Esophagus muscularis mucosa (tissue), 4 donors: ENCODE results near the gene MTMR10. TPM values are rescaled to one million over a fixed set of nuclear protein-coding genes. Genes with fewer than 3 reads are reported as not detected.

Source experiments
- DNase-seq: peaks from one replicate; pipeline ENCODE4 v3.0.0-alpha.2; 2017; ENCODE audit errors: extremely low spot score
- H3K27ac ChIP-seq, 4 donors: fragments of 200-600 bp; sonication (generic); replicated peaks in 1 of 4; 1 replicate in 3 of 4; 2 replicates in 1 of 4; pipeline ENCODE4 v1.5.1; 2016 to 2019; ENCODE audit warnings: mild to moderate bottlenecking in 1 of 4
- H3K27me3 ChIP-seq, 4 donors: fragments of 200-600 bp; sonication (generic); one replicate each; pipeline versions ENCODE4 v1.5.1 to v1.6.0; 2016 to 2019
- H3K36me3 ChIP-seq, 4 donors: fragments of 200-600 bp; sonication (generic); one replicate each; pipeline ENCODE4 v1.5.1; 2016 to 2019
- H3K4me1 ChIP-seq, 4 donors: fragments of 200-600 bp; sonication (generic); one replicate each; pipeline ENCODE4 v1.5.1; 2016 to 2019
- H3K4me3 ChIP-seq, 4 donors: fragments of 200-600 bp; sonication (generic); 1 replicate in 2 of 4; 2 replicates in 2 of 4; pipeline ENCODE4 v1.5.1; 2016 to 2019; ENCODE audit warnings: mild to moderate bottlenecking in 4 of 4, moderate library complexity in 1 of 4
- H3K9me3 ChIP-seq, 4 donors: fragments of 200-600 bp; sonication (generic); 1 replicate in 3 of 4; 2 replicates in 1 of 4; pipeline ENCODE4 v1.5.1; 2016 to 2019
- CTCF ChIP-seq, 3 experiments: fragments of 200-600 bp in 2 of 3; fragments of 450-650 bp in 1 of 3; sonication (generic) in 2 of 3; IDR thresholded peaks; one replicate each; pipeline ENCODE4 v1.5.1; 2017 to 2019; ENCODE audit warnings: antibody characterized with exemption in 3 of 3, mild to moderate bottlenecking in 2 of 3, moderate library complexity in 1 of 3
- EP300 ChIP-seq: sonication (generic); formaldehyde crosslinking; IDR thresholded peaks from one replicate; pipeline ENCODE4 v1.6.1; 2017; ENCODE audit warnings: antibody characterized with exemption
- POLR2A ChIP-seq: fragments of 450-650 bp; IDR thresholded peaks from one replicate; pipeline ENCODE4 v1.6.1; 2017; ENCODE audit warnings: antibody characterized with exemption, moderate library complexity, mild to moderate bottlenecking, low read depth
- POLR2AphosphoS5 ChIP-seq, 2 donors: sonication (generic); formaldehyde crosslinking; IDR thresholded peaks; one replicate each; pipeline ENCODE4 v1.6.1; 2017; ENCODE audit warnings: antibody characterized with exemption in 2 of 2
- WGBS: methylation state at CpG from one replicate; pipeline ENCODE4 v1.1.5; 2018; 5-methylcytosine and 5-hydroxymethylcytosine counted together
- intact Hi-C: fragments of 100-400 bp; cut with DNase I; formaldehyde crosslinking; loops from one replicate; pipeline ENCODE4 v1.15.1; 2023
- total RNA-seq, 4 donors: library from RNA; depleted of rRNA; stranded (reverse); fragments of >200 nt; gene quantifications; one replicate each; pipeline versions ENCODE4 v1.1.0 to v1.2.1, GENCODE V29; 2016

Gene MTMR10
- total RNA-seq, 4 donors from 2014 or later, result 27.4 to 32.3 (median 30.2) TPM

- intact Hi-C loops, result no loop called here
- no peak for DNase-seq
- WGBS, result 85% methylated on average over 8 of the region's 8 CpGs
These were observed 36.6 kb upstream of the MTMR10 start for GRCh38 chr15:31027910-31028578.

GRCh38 chr15:31025996-31026395 is 34.6 kb upstream of the MTMR10 start:
- 93% methylated on average over 25 of the region's 25 CpGs for WGBS
- DNase-seq, result no peak
- TF ChIP-seq CTCF (IDR thresholded peaks at IDR 0.05) (no peak), EP300 (no peak), POLR2AphosphoS5 (IDR thresholded peaks at IDR 0.05) (no peak), POLR2A (no peak)
- intact Hi-C loops, result no loop called here
- Histone ChIP-seq H3K27me3 (no peaks in the 10 kb centered on the region), H3K4me3 (no peak overlapping the region), H3K4me1 (peaks cover 0 to 8% (median 4%) of the 10 kb centered on the region in 4 donors), H3K36me3 (no peaks in the 10 kb centered on the region), H3K27ac (no peak overlapping the region), H3K9me3 (no peaks in the 10 kb centered on the region)

More at GRCh38 chr15:31027910-31028578, 36.6 kb upstream of the MTMR10 start:
- Histone ChIP-seq H3K27ac (no peak overlapping the region), H3K36me3 (no peaks in the 10 kb centered on the region), H3K4me1 (peaks cover 7 to 15% (median 8%) of the 10 kb centered on the region in 4 donors), H3K27me3 (no peaks in the 10 kb centered on the region), H3K9me3 (no peaks in the 10 kb centered on the region), H3K4me3 (no peak overlapping the region)
- TF ChIP-seq POLR2AphosphoS5 (IDR thresholded peaks at IDR 0.05), result no peak
- TF ChIP-seq CTCF (IDR thresholded peaks at IDR 0.05), result no peak
- TF ChIP-seq POLR2A, result no peak
- TF ChIP-seq EP300, result no peak

DNA sequence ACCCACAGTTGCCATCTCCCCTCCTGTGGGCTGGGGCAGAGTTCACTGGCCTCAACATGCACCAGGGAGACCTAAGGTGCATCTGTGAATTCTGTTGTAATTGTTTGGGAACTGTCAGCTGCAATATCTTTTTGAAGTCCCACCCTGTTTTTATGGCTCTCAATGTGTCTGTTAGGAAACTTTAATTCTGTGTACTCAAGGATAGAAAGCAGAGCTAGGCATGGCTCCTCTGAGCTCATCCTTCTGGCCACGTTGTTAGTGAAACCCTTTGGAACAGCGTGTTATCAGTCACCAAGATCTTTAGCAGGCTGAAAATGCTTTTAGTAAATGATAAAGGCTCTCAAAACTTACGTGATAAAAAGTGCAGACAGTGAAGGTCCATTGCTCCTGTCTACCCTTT is 33.6 kb upstream of the MTMR10 start:
- no peak for DNase-seq
- no peaks in the 10 kb centered on the region for H3K9me3 ChIP-seq
- no peaks in the 10 kb centered on the region for H3K27me3 ChIP-seq
- intact Hi-C loops, result no loop called here
- no peak overlapping the region for H3K27ac ChIP-seq
- TF ChIP-seq POLR2A, result no peak
- TF ChIP-seq EP300, result no peak
- no peak for TF ChIP-seq POLR2AphosphoS5 (IDR thresholded peaks at IDR 0.05)
- no peak for TF ChIP-seq CTCF (IDR thresholded peaks at IDR 0.05)
- peaks cover 0 to 8% (median 4%) of the 10 kb centered on the region in 4 donors for H3K4me1 ChIP-seq
- 53% methylated on average over 3 of the region's 3 CpGs for WGBS
- no peak overlapping the region for H3K4me3 ChIP-seq
- H3K36me3 ChIP-seq, result no peaks in the 10 kb centered on the region

GRCh38 chr15:31024330-31024729 is 32.9 kb upstream of the MTMR10 start:
- no peak overlapping the region for H3K4me3 ChIP-seq
- H3K4me1 ChIP-seq, result peaks cover 0 to 8% (median 4%) of the 10 kb centered on the region in 4 donors
- H3K27me3 ChIP-seq, result no peaks in the 10 kb centered on the region
- WGBS, result 32% methylated on average over 5 of the region's 5 CpGs
- TF ChIP-seq EP300 (no peak), POLR2A (no peak), POLR2AphosphoS5 (IDR thresholded peaks at IDR 0.05) (no peak), CTCF (IDR thresholded peaks at IDR 0.05) (no peak)
- no peaks in the 10 kb centered on the region for H3K9me3 ChIP-seq
- DNase-seq, result no peak
- intact Hi-C loops, result no loop called here
- no peaks in the 10 kb centered on the region for H3K36me3 ChIP-seq
- no peak overlapping the region for H3K27ac ChIP-seq

DNA sequence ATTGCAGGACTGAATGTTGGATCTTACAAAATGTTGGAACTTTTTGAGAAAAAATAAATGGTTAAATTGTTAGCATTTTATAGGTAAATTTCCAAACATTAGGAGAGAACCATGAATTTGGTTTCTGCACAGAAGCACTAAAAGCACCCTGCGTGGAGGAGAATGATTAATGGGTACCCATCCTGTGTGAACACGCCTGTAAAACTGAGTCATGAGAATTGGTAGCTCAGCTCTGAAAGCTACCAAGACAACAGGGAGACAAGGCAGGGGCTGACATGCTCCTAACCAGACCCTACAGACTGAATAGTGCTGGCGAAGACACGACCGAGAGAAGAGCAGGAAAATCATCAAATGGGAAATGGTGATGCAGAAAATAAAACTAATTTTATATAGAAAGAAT is 32.4 kb upstream of the MTMR10 start:
- intact Hi-C loops, result no loop called here
- no peak for TF ChIP-seq POLR2A
- no peak for TF ChIP-seq CTCF (IDR thresholded peaks at IDR 0.05)
- TF ChIP-seq EP300, result no peak
- TF ChIP-seq POLR2AphosphoS5 (IDR thresholded peaks at IDR 0.05), result no peak
- Histone ChIP-seq H3K36me3 (no peaks in the 10 kb centered on the region), H3K4me1 (peaks cover 0 to 8% (median 4%) of the 10 kb centered on the region in 4 donors), H3K27ac (no peak overlapping the region), H3K27me3 (no peaks in the 10 kb centered on the region), H3K4me3 (no peak overlapping the region), H3K9me3 (no peaks in the 10 kb centered on the region)
- DNase-seq, result no peak
- WGBS, result 79% methylated on average over 5 of the region's 5 CpGs
